ENCODE data around the gene PPIL4. TPM values are rescaled to one million over a fixed set of nuclear protein-coding genes. Genes with fewer than 3 reads are reported as not detected.
"Not testable (repeated sequence)": the region's sequence is repeated elsewhere in the genome, so short reads cannot be mapped to it uniquely, and the experiment has no call there.

The PPIL4 gene
- total RNA-seq, 4 donors from 2014 or later, result 10.2 to 57.2 (median 43.2) TPM

GRCh38 chr6:149468179-149468578, 77.7 kb downstream of the PPIL4 start:
- Histone ChIP-seq H3K27me3 (no peaks in the 10 kb centered on the region), H3K4me3 (no peak overlapping the region), H3K9me3 (no peaks in the 10 kb centered on the region), H3K27ac (no peak overlapping the region), H3K36me3 (no peaks in the 10 kb centered on the region), H3K4me1 (no peaks in the 10 kb centered on the region)
- DNase-seq, result no peak
- intact Hi-C loops (cut with DNase I; ENCODE audit: low total_unique reads), result no loop called here
- TF ChIP-seq, protein P1, sequence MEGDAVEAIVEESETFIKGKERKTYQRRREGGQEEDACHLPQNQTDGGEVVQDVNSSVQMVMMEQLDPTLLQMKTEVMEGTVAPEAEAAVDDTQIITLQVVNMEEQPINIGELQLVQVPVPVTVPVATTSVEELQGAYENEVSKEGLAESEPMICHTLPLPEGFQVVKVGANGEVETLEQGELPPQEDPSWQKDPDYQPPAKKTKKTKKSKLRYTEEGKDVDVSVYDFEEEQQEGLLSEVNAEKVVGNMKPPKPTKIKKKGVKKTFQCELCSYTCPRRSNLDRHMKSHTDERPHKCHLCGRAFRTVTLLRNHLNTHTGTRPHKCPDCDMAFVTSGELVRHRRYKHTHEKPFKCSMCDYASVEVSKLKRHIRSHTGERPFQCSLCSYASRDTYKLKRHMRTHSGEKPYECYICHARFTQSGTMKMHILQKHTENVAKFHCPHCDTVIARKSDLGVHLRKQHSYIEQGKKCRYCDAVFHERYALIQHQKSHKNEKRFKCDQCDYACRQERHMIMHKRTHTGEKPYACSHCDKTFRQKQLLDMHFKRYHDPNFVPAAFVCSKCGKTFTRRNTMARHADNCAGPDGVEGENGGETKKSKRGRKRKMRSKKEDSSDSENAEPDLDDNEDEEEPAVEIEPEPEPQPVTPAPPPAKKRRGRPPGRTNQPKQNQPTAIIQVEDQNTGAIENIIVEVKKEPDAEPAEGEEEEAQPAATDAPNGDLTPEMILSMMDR (IDR thresholded peaks at IDR 0.05), result no peak
- TF ChIP-seq POLR2A (IDR thresholded peaks at IDR 0.05), result no peak

DNA sequence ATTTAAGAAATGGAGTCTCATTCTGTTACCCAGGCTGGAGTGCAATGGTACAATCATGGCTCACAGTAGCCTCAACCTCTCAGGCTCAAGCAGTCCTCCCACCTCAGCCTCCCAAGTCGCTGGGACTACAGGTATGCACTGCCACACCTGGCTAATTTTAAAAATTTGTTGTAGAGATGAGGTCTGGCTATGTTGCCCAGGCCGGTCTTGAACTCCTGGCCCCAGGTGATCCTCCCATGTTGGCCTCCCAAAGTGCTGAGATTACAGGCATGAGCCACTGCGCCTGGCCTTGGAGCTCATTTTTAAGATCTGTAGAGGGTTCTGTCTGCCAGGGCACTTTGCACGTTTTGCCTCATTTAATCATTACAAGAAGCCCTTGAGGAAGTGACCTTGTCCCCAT, 78.6 kb downstream of the PPIL4 start:
- intact Hi-C loops (cut with DNase I; ENCODE audit: low total_unique reads), result no loop called here
- H3K27ac ChIP-seq, result no peak overlapping the region
- no peaks in the 10 kb centered on the region for H3K36me3 ChIP-seq
- no peaks in the 10 kb centered on the region for H3K9me3 ChIP-seq
- no peaks in the 10 kb centered on the region for H3K27me3 ChIP-seq
- DNase-seq, result no peak
- no peak for TF ChIP-seq POLR2A (IDR thresholded peaks at IDR 0.05)
- TF ChIP-seq, protein P1 (IDR thresholded peaks at IDR 0.05), result no peak
- no peak overlapping the region for H3K4me3 ChIP-seq
- no peaks in the 10 kb centered on the region for H3K4me1 ChIP-seq

DNA sequence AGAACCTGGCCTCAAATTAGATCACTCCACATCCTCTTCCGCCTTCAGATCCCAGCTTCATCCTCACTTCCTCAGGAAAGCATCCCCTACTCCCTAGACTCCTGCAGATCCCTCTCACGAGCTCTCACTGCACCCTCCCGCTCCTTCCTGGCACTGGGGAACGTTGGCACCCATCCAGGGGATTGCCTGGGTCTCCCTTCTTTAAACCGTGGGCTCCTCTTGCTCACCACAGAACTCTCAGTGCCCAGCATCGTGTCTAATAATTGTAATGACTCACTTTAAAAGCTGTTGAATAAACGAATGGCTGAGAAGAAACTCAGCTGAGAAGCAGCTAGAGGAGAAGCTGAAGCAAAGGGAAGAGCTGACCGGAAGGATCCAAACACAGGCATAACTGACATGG, 81.4 kb downstream of the PPIL4 start:
- no peaks in the 10 kb centered on the region for H3K27me3 ChIP-seq
- no peak overlapping the region for H3K27ac ChIP-seq
- TF ChIP-seq POLR2A (IDR thresholded peaks at IDR 0.05), result no peak
- TF ChIP-seq, protein P1 (IDR thresholded peaks at IDR 0.05), result no peak
- H3K36me3 ChIP-seq, result no peaks in the 10 kb centered on the region
- H3K4me1 ChIP-seq, result no peaks in the 10 kb centered on the region
- DNase-seq, result no peak
- H3K9me3 ChIP-seq, result no peaks in the 10 kb centered on the region
- intact Hi-C loops (cut with DNase I; ENCODE audit: low total_unique reads), result no loop called here
- no peak overlapping the region for H3K4me3 ChIP-seq

DNA sequence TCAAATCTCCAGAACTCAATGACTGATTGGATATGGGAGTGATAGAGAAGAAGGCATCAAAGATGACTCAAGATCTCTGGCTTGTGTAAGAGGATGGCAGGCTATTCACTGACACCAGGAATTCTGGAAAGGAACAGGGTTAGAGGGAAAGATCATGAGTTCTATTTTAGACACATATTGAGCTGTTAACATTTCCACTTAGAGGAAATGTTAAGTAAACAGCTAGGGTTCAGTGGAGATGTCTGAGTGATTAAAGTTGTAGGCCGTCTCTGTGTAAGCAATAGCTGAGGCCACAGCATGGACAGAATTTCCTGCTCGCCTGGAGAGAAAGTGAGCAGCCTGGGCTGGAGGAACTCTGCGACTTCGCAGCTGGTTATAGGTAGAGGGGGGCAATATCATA, 82.1 kb downstream of the PPIL4 start:
- Histone ChIP-seq H3K36me3 (no peaks in the 10 kb centered on the region), H3K27ac (no peak overlapping the region), H3K9me3 (no peaks in the 10 kb centered on the region), H3K27me3 (no peaks in the 10 kb centered on the region), H3K4me3 (no peak overlapping the region), H3K4me1 (no peaks in the 10 kb centered on the region)
- intact Hi-C loops (cut with DNase I; ENCODE audit: low total_unique reads), result no loop called here
- no peak for DNase-seq
- TF ChIP-seq, protein P1 (IDR thresholded peaks at IDR 0.05), result no peak
- no peak for TF ChIP-seq POLR2A (IDR thresholded peaks at IDR 0.05)

DNA sequence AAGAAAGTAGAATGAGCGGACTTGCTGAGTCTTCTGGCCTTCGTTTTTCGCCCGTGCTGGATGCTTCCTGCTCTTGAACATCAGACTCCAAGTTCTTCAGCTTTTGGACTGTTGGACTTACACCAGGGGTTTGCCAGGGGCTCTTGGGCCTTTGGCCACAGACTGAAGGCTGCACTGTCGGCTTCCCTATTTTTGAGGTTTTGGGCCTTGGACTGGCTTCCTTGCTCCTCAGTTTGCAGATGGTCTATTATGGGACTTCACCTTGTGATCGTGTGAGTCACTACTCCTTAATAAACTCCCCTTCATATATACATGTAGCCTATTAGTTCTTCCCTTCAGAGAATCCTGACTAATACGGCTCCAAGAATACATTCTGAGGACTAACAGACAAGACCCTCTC, 83.1 kb downstream of the PPIL4 start:
- DNase-seq, H3K9me3 ChIP-seq: not testable (repeated sequence)

GRCh38 chr6:149461670-149462069, 84.2 kb downstream of the PPIL4 start:
- H3K27ac ChIP-seq, result no peak overlapping the region
- intact Hi-C loops (cut with DNase I; ENCODE audit: low total_unique reads), result no loop called here
- no peaks in the 10 kb centered on the region for H3K27me3 ChIP-seq
- H3K9me3 ChIP-seq, result no peaks in the 10 kb centered on the region
- DNase-seq, result no peak
- no peak for TF ChIP-seq POLR2A (IDR thresholded peaks at IDR 0.05)
- TF ChIP-seq, protein P1 (IDR thresholded peaks at IDR 0.05), result no peak
- no peaks in the 10 kb centered on the region for H3K4me1 ChIP-seq
- H3K4me3 ChIP-seq, result no peak overlapping the region
- no peaks in the 10 kb centered on the region for H3K36me3 ChIP-seq

More for the DNA sequence above, 83.1 kb downstream of the PPIL4 start:
- H3K27ac ChIP-seq; intact Hi-C loops (cut with DNase I; ENCODE audit: low total_unique reads); H3K27me3 ChIP-seq; H3K4me1 ChIP-seq; H3K36me3 ChIP-seq; H3K4me3 ChIP-seq: not testable (repeated sequence)

DNA sequence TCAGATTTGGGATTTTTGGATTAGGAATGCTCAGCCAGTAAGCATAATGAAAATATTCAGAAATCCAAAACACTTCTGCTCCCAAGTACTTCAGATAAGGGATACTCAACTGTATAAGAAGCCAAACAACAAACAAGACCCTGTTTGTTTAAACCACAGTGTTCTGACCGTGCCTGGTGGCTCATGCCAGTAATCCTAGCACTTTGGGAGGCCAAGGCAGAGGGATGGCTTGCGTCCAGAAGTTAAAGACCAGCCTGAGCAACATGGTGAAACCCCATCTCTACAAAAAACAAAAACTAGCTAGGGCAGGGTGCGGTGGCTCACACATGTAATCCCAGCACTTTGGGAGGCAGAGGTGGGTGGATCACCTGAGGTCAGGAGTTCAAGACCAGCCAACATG, 85.6 kb downstream of the PPIL4 start:
- DNase-seq; H3K4me1 ChIP-seq; H3K27me3 ChIP-seq; H3K9me3 ChIP-seq; intact Hi-C loops (cut with DNase I; ENCODE audit: low total_unique reads); H3K4me3 ChIP-seq; H3K36me3 ChIP-seq; H3K27ac ChIP-seq: not testable (repeated sequence)

Data from uterus (tissue), 4 donors.